T-cell (primary cell): ENCODE data around the gene PDXK. TPM values are rescaled to one million over a fixed set of nuclear protein-coding genes. Genes with fewer than 3 reads are reported as not detected.

Experiments
- ATAC-seq, 4 experiments: fragments of 200-7000 bp in 3 of 4; fragments of 150-1000 bp in 1 of 4; cut with Tn5 transposase; replicated peaks in 1 of 4; 1 replicate in 3 of 4; 2 replicates in 1 of 4; pipeline ENCODE4 v1.10.0; 2021; ENCODE audit warnings: moderate library complexity in 3 of 4, mild to moderate bottlenecking in 2 of 4, moderate number of reproducible peaks in 1 of 4
- CTCF ChIA-PET, 2 donors: fragments of 300-600 bp; sonication (Branson Sonifier 250); formaldehyde crosslinking; loops; one replicate each; lab custom pipeline; 2022; ENCODE audit warnings: antibody characterized with exemption in 2 of 2; lab: Charles Lee
- POLR2A ChIA-PET, 2 donors: fragments of 300-600 bp; sonication (Branson Sonifier 250); formaldehyde crosslinking; loops; one replicate each; lab custom pipeline; 2022; ENCODE audit warnings: antibody characterized with exemption in 2 of 2; lab: Charles Lee
- DNase-seq, 35 experiments: peaks; one replicate each; pipeline versions ENCODE4 v3.0.0 to v3.0.0-alpha.2; 2013 to 2023
- H3K27ac ChIP-seq: one replicate; pipeline ENCODE4 v1.5.1; 2013; ENCODE audit warnings: low read length
- H3K27me3 ChIP-seq, 2 experiments: replicated peaks in 1 of 2; 1 replicate in 1 of 2; 2 replicates in 1 of 2; pipeline versions ENCODE4 v1.6.1 to v1.7.0; 2013; ENCODE audit warnings: low read length in 1 of 2, mixed read lengths in 1 of 2; ENCODE audit not compliant: control insufficient read depth in 2 of 2, insufficient read depth in 2 of 2; ENCODE audit errors: extremely low read depth in 1 of 2
- H3K36me3 ChIP-seq, 2 donors: 1 replicate in 1 of 2; 2 replicates in 1 of 2; pipeline versions ENCODE4 v1.6.1 to v1.7.0; 2013; ENCODE audit warnings: low read length in 1 of 2; ENCODE audit not compliant: control insufficient read depth in 2 of 2, insufficient read depth in 1 of 2; ENCODE audit errors: extremely low read depth in 1 of 2
- H3K4me1 ChIP-seq, 2 experiments: 1 replicate in 1 of 2; 2 replicates in 1 of 2; pipeline versions ENCODE4 v1.6.1 to v1.7.0; 2013; ENCODE audit warnings: low read length in 2 of 2, mixed read lengths in 1 of 2; ENCODE audit not compliant: insufficient read depth in 2 of 2, control insufficient read depth in 1 of 2; ENCODE audit errors: extremely low read depth in 1 of 2
- H3K4me3 ChIP-seq, 2 donors: 1 replicate in 1 of 2; 2 replicates in 1 of 2; pipeline versions ENCODE4 v1.5.1 to v1.7.0; 2013; ENCODE audit warnings: mild to moderate bottlenecking in 2 of 2, low read length in 1 of 2, moderate library complexity in 1 of 2; ENCODE audit not compliant: control insufficient read depth in 1 of 2; ENCODE audit errors: extremely low read depth in 1 of 2
- H3K9me3 ChIP-seq: 2 replicates; pipeline ENCODE4 v1.7.0; 2013
- H3K27ac Mint-ChIP-seq, 2 donors: one replicate each; pipeline ENCODE4 v1.8.0; 2020 to 2021; ENCODE audit warnings: mild to moderate bottlenecking in 2 of 2, mixed read lengths in 2 of 2
- H3K27me3 Mint-ChIP-seq, 2 donors: one replicate each; pipeline ENCODE4 v1.8.0; 2021 to 2022; ENCODE audit warnings: mixed read lengths in 2 of 2
- H3K36me3 Mint-ChIP-seq: one replicate; pipeline ENCODE4 v1.8.0; 2021; ENCODE audit warnings: mixed read lengths
- H3K4me1 Mint-ChIP-seq, 3 donors: one replicate each; pipeline ENCODE4 v1.8.0; 2020 to 2022; ENCODE audit warnings: mixed read lengths in 3 of 3, mild to moderate bottlenecking in 1 of 3
- H3K4me3 Mint-ChIP-seq, 3 donors: one replicate each; pipeline ENCODE4 v1.8.0; 2020 to 2022; ENCODE audit warnings: mild to moderate bottlenecking in 3 of 3, mixed read lengths in 3 of 3, moderate library complexity in 3 of 3
- H3K9me3 Mint-ChIP-seq, 3 donors: one replicate each; pipeline ENCODE4 v1.8.0; 2020 to 2022; ENCODE audit warnings: mixed read lengths in 3 of 3
- WGBS: methylation state at CpG from one replicate; pipeline ENCODE4 v1.1.5; 2013; ENCODE audit warnings: missing lambda C conversion rate; ENCODE audit not compliant: insufficient coverage; 5-methylcytosine and 5-hydroxymethylcytosine counted together
- total RNA-seq, 35 experiments: library from RNA in 6 of 35; stranded (reverse) in 6 of 35; fragments of 120-200 nt in 1 of 35; gene quantifications; one replicate each; pipeline versions ENCODE4 v1.2.1 to v1.2.4 and lab custom pipeline; 2013 to 2026

PDXK gene
- total RNA-seq, 5 donors from 2014 or later (not counting 1 experiment from before 2014, with no cell fraction given) = 70.8 to 100 (median 80.2) TPM

- Mint-ChIP-seq H3K27me3 (no peaks in the 10 kb centered on the region), H3K4me1 (peaks cover 2 to 17% (median 16%) of the 10 kb centered on the region in 3 donors), H3K27ac (no peak overlapping the region), H3K4me3 (no peak overlapping the region), H3K9me3 (no peaks in the 10 kb centered on the region), H3K36me3 (peaks cover 6% of the 10 kb centered on the region)
- H3K36me3 ChIP-seq = peaks cover 14 to 20% of the 10 kb centered on the region in 2 donors
- H3K9me3 ChIP-seq = no peaks in the 10 kb centered on the region
- CTCF ChIA-PET = no interaction called here
- H3K27me3 ChIP-seq = no peaks in the 10 kb centered on the region
- DNase-seq (peak in 1 of 35 experiments; percentile 36), ATAC-seq (peak in 1 of 4 experiments; percentile 13)
- no peak overlapping the region for H3K4me3 ChIP-seq
- POLR2A ChIA-PET = no interaction called here
- H3K27ac ChIP-seq = no peak overlapping the region
- 92% methylated on average over 12 of the region's 25 CpGs for WGBS
- H3K4me1 ChIP-seq = peaks cover 0 to 21% of the 10 kb centered on the region in 2 experiments
Observed at GRCh38 chr21:43739621-43740435, 20.9 kb downstream of the PDXK start.

- H3K4me3 Mint-ChIP-seq = no peak overlapping the region
- ChIA-PET CTCF (no interaction called here), POLR2A (interaction anchor here (0.5 to 0.7 kb wide), 2 partner anchors 43 to 1691 kb away, joined by 3 to 5 read pairs; no protein-coding TSS in a partner anchor)
- WGBS = 90% methylated on average over 19 of the region's 25 CpGs
- no peaks in the 10 kb centered on the region for H3K9me3 ChIP-seq
- no peaks in the 10 kb centered on the region for H3K27me3 Mint-ChIP-seq
- H3K4me1 Mint-ChIP-seq = peaks cover 2 to 14% (median 11%) of the 10 kb centered on the region in 3 donors
- H3K27me3 ChIP-seq = no peaks in the 10 kb centered on the region
- H3K4me1 ChIP-seq = peaks cover 0 to 13% of the 10 kb centered on the region in 2 experiments
- peak in 10 of 35 experiments; percentile 25 to 72 (median 36) for DNase-seq
- peaks cover 14 to 22% of the 10 kb centered on the region in 2 donors for H3K36me3 ChIP-seq
- peak in 2 of 4 experiments; percentile 31 to 32 for ATAC-seq
- peak overlapping the region in 1 of 2 donors; percentile 71 for H3K27ac Mint-ChIP-seq
- no peak overlapping the region for H3K4me3 ChIP-seq
- H3K27ac ChIP-seq = no peak overlapping the region
- H3K36me3 Mint-ChIP-seq = peaks cover 10% of the 10 kb centered on the region
- H3K9me3 Mint-ChIP-seq = no peaks in the 10 kb centered on the region
Observed at GRCh38 chr21:43740497-43741156, 21.7 kb downstream of the PDXK start.

DNA sequence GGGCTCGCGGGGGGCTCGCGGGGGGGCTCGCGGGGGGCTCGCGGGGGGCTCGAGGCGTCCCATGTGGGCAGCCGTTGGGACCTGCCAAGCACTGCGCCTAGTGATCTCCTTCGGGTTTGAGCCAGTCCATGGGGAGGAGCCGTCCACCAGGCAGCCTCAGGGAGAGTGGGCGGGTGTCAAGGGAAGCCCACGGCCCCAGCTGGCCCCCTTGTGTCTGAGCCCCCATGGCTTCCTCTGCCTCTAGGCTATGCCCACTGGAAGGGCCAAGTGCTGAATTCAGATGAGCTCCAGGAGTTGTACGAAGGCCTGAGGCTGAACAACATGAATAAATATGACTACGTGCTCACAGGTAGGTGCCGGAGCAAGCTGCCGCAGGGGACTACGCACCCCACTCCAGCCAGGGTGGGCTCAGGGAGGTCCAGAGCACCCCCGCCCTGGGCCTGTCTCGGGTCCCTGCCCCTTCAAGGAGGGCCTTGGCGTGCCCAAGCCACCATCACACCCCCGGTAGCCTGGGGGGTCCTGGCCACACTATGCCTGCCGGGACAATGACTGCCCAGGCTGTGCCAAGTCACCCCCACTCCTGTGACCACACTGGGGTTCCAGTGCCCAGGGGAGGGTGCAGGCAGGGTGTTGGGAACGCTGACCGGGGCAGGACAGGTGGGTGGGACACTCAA, 22.6 kb downstream of the PDXK start:
- no peak overlapping the region for H3K4me3 Mint-ChIP-seq
- Histone ChIP-seq H3K4me3 (no peak overlapping the region), H3K4me1 (peaks cover 0 to 5% of the 10 kb centered on the region in 2 experiments), H3K27ac (no peak overlapping the region), H3K36me3 (peaks cover 14 to 31% of the 10 kb centered on the region in 2 donors), H3K27me3 (no peaks in the 10 kb centered on the region), H3K9me3 (no peaks in the 10 kb centered on the region)
- no peaks in the 10 kb centered on the region for H3K9me3 Mint-ChIP-seq
- POLR2A ChIA-PET = no interaction called here
- ATAC-seq = no peak
- H3K4me1 Mint-ChIP-seq = peaks cover 2 to 14% (median 11%) of the 10 kb centered on the region in 3 donors
- no peak for DNase-seq
- H3K27me3 Mint-ChIP-seq = no peaks in the 10 kb centered on the region
- CTCF ChIA-PET = no interaction called here
- WGBS = 78% methylated on average over 25 of the region's 28 CpGs
- H3K27ac Mint-ChIP-seq = no peak overlapping the region
- peaks cover 16% of the 10 kb centered on the region for H3K36me3 Mint-ChIP-seq

DNA sequence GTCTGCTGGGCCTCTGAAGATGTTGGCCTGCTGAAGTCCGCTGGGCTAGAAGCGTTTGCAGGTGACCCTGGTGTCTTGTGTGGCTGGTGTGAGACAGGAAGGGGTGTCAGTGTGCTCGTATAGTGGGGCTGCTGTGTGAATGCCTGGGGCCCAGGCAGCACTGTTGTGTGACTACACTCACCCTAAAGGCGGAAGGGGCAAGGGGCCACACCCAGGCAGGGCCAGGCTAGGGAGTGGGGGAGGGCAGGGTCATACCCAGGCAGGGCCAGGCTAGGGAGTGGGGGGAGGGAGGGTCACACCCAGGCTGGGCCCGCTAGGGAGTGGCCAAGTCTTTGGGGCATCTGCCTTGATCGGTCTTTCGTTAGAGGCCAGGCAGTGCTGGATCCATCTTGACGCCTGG, 25.0 kb downstream of the PDXK start:
- 94% methylated on average over 8 of the region's 8 CpGs for WGBS
- Histone ChIP-seq H3K4me1 (peaks cover 0 to 5% of the 10 kb centered on the region in 2 experiments), H3K36me3 (peaks cover 5 to 40% of the 10 kb centered on the region in 2 donors), H3K27me3 (no peaks in the 10 kb centered on the region), H3K4me3 (no peak overlapping the region), H3K9me3 (no peaks in the 10 kb centered on the region), H3K27ac (no peak overlapping the region)
- Mint-ChIP-seq H3K4me3 (no peak overlapping the region), H3K27ac (no peak overlapping the region), H3K36me3 (peaks cover 13% of the 10 kb centered on the region), H3K27me3 (no peaks in the 10 kb centered on the region), H3K4me1 (peaks cover 2 to 14% (median 11%) of the 10 kb centered on the region in 3 donors), H3K9me3 (no peaks in the 10 kb centered on the region)
- CTCF ChIA-PET = no interaction called here
- no peak for DNase-seq
- POLR2A ChIA-PET = no interaction called here
- no peak for ATAC-seq

DNA sequence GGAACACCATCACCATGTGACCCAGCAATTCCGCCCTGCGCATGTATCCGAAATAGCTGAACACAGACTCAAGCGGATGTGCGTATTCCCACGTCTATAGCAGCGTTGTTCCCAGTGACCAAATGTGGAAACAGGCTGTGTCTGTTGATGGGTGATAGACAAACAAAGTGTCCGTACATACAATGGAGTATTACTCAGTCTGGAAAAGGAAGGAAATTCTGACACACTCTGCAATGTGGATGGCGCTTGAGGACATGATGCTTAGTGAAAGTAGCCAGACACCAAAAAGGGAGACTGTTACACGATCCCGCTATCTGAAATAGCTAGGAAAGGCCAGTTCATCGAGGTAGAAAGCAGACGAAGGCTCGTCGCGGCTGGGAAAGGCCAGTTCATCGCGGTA, 25.8 kb downstream of the PDXK start:
- H3K27ac Mint-ChIP-seq = no peak overlapping the region
- H3K36me3 ChIP-seq = peaks cover 5 to 40% of the 10 kb centered on the region in 2 donors

More for the DNA sequence above, 25.8 kb downstream of the PDXK start:
- Histone ChIP-seq H3K9me3 (no peaks in the 10 kb centered on the region), H3K4me1 (peaks cover 0 to 8% of the 10 kb centered on the region in 2 experiments), H3K4me3 (no peak overlapping the region), H3K27ac (no peak overlapping the region), H3K27me3 (no peaks in the 10 kb centered on the region)
- no peak for ATAC-seq
- CTCF ChIA-PET = no interaction called here
- Mint-ChIP-seq H3K9me3 (no peaks in the 10 kb centered on the region), H3K4me3 (no peak overlapping the region), H3K36me3 (peaks cover 13% of the 10 kb centered on the region), H3K4me1 (peaks cover 2 to 9% (median 7%) of the 10 kb centered on the region in 3 donors), H3K27me3 (no peaks in the 10 kb centered on the region)
- over 99% methylated on average over 18 of the region's 18 CpGs for WGBS
- DNase-seq = no peak
- POLR2A ChIA-PET = no interaction called here
